Measurements from ENCODE around the gene POGZ. TPM values are rescaled to one million over a fixed set of nuclear protein-coding genes. Genes with fewer than 3 reads are reported as not detected.
"Not testable (repeated sequence)": the region's sequence is repeated elsewhere in the genome, so short reads cannot be mapped to it uniquely, and the experiment has no call there.

Gene POGZ
- total and polyA plus RNA-seq, 2 experiments from 2014 or later = 12.9 to 36.3 TPM

GRCh38 chr1:151436985-151437384 is 22.3 kb downstream of the POGZ start:
- no peaks in the 10 kb centered on the region for H3K9me3 ChIP-seq (ENCODE audit: low read depth)
- H3K27ac ChIP-seq = no peak overlapping the region
- no peaks in the 10 kb centered on the region for H3K4me1 ChIP-seq (ENCODE audit: insufficient read depth)
- H3K36me3 ChIP-seq (replicated peaks; ENCODE audit: insufficient read depth, low read depth) = no peaks in the 10 kb centered on the region
- DNase-seq (ENCODE audit: low spot score) = no peak
- peaks cover 100% of the 10 kb centered on the region for H3K79me2 ChIP-seq
- no peak for TF ChIP-seq EZH2phosphoT487 (IDR thresholded peaks at IDR 0.05; ENCODE audit: low read depth, severe bottlenecking, unreplicated experiment)
- no peak for TF ChIP-seq CTCF (IDR thresholded peaks at IDR 0.05; ENCODE audit: poor library complexity)
- no peak for TF ChIP-seq EZH2 (IDR thresholded peaks at IDR 0.05; ENCODE audit: borderline replicate concordance)
- H4K20me1 ChIP-seq (ENCODE audit: insufficient read depth, poor library complexity, severe bottlenecking) = peaks cover 90% of the 10 kb centered on the region
- no peaks in the 10 kb centered on the region for H3K9me2 ChIP-seq (replicated peaks; ENCODE audit: insufficient read depth)
- H3K4me3 ChIP-seq = no peak overlapping the region
- WGBS (ENCODE audit: low lambda C conversion rate, missing lambda C conversion rate) = 97% methylated on average over 5 of the region's 6 CpGs
- H3K4me2 ChIP-seq = no peak overlapping the region
- H3K27me3 ChIP-seq = no peaks in the 10 kb centered on the region
- H2AFZ ChIP-seq = no peak overlapping the region

GRCh38 chr1:151435174-151435573 is 24.1 kb downstream of the POGZ start:
- peaks cover 88% of the 10 kb centered on the region for H4K20me1 ChIP-seq (ENCODE audit: insufficient read depth, poor library complexity, severe bottlenecking)
- peaks cover 100% of the 10 kb centered on the region for H3K79me2 ChIP-seq
- no peak overlapping the region for H3K27ac ChIP-seq
- 96% methylated on average over 3 of the region's 3 CpGs for WGBS (ENCODE audit: low lambda C conversion rate, missing lambda C conversion rate)
- H3K9me3 ChIP-seq (ENCODE audit: low read depth) = no peaks in the 10 kb centered on the region
- no peaks in the 10 kb centered on the region for H3K27me3 ChIP-seq
- no peaks in the 10 kb centered on the region for H3K9me2 ChIP-seq (replicated peaks; ENCODE audit: insufficient read depth)
- no peak overlapping the region for H3K4me3 ChIP-seq
- H3K4me2 ChIP-seq = no peak overlapping the region
- H3K36me3 ChIP-seq (replicated peaks; ENCODE audit: insufficient read depth, low read depth) = no peaks in the 10 kb centered on the region
- no peak overlapping the region for H2AFZ ChIP-seq
- H3K4me1 ChIP-seq (ENCODE audit: insufficient read depth) = no peaks in the 10 kb centered on the region
- TF ChIP-seq EZH2phosphoT487 (IDR thresholded peaks at IDR 0.05; ENCODE audit: low read depth, severe bottlenecking, unreplicated experiment) = no peak
- no peak for TF ChIP-seq EZH2 (IDR thresholded peaks at IDR 0.05; ENCODE audit: borderline replicate concordance)
- no peak for TF ChIP-seq CTCF (IDR thresholded peaks at IDR 0.05; ENCODE audit: poor library complexity)
- DNase-seq (ENCODE audit: low spot score) = no peak

DNA sequence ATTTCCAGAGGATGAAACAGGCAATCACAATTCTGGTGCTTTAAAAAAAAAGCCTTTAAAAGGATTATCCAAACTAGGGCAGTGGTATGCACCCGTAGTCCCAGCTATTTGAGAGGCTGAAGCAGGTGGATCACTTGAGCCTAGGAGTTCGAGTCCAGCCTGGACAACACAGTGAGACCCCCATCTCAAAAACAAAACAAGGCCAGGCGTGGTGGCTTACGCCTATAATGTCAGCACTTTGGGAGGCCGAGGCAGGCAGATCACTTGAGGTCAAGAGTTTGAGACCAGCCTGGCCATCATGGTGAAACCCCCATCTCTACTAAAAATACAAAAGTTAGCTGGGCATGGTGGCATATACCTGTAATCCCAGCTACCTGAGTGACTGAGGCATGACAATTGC is 25.5 kb downstream of the POGZ start:
- H3K9me2 ChIP-seq (replicated peaks; ENCODE audit: insufficient read depth); H3K27ac ChIP-seq; DNase-seq (ENCODE audit: low spot score); H3K4me2 ChIP-seq; H3K4me1 ChIP-seq (ENCODE audit: insufficient read depth); H3K4me3 ChIP-seq; H3K27me3 ChIP-seq; H2AFZ ChIP-seq; H3K9me3 ChIP-seq (ENCODE audit: low read depth); H3K36me3 ChIP-seq (replicated peaks; ENCODE audit: insufficient read depth, low read depth): not testable (repeated sequence)
- WGBS (ENCODE audit: low lambda C conversion rate, missing lambda C conversion rate) = 91% methylated on average over 5 of the region's 5 CpGs
- Histone ChIP-seq H4K20me1 (ENCODE audit: insufficient read depth, poor library complexity, severe bottlenecking) (peaks cover 74% of the 10 kb centered on the region), H3K79me2 (peaks cover 98% of the 10 kb centered on the region)

DNA sequence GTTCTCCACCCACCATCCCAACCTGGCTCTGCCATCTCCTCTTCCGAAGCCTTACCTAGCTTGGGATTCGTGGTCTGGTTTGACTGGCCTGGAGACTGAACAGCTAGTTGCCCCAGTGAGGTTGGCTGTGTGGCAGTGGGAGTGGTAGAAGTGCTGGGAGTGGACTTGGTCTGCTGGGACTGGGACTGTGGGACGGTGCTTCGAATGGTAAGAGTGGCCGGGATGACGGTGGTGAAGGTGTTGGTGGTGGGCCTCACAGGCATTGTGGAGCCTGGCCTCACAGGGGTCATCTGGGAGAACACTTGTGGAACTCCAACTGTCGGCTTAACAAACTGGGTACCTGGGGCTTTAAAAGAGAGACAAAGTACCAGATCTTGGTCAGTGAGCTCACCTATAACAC is 31.2 kb downstream of the POGZ start:
- Histone ChIP-seq H3K9me2 (replicated peaks; ENCODE audit: insufficient read depth) (no peaks in the 10 kb centered on the region), H3K27ac (no peak overlapping the region), H3K36me3 (replicated peaks; ENCODE audit: insufficient read depth, low read depth) (no peaks in the 10 kb centered on the region), H3K9me3 (ENCODE audit: low read depth) (no peaks in the 10 kb centered on the region), H3K4me3 (no peak overlapping the region), H3K4me1 (ENCODE audit: insufficient read depth) (no peaks in the 10 kb centered on the region), H2AFZ (no peak overlapping the region), H3K4me2 (no peak overlapping the region), H3K79me2 (peaks cover 51% of the 10 kb centered on the region), H3K27me3 (no peaks in the 10 kb centered on the region), H4K20me1 (ENCODE audit: insufficient read depth, poor library complexity, severe bottlenecking) (peaks cover 24% of the 10 kb centered on the region)
- 98% methylated on average over 7 of the region's 7 CpGs for WGBS (ENCODE audit: low lambda C conversion rate, missing lambda C conversion rate)
- DNase-seq (ENCODE audit: low spot score) = no peak
- no peak for TF ChIP-seq EZH2 (IDR thresholded peaks at IDR 0.05; ENCODE audit: borderline replicate concordance)
- no peak for TF ChIP-seq CTCF (IDR thresholded peaks at IDR 0.05; ENCODE audit: poor library complexity)
- TF ChIP-seq EZH2phosphoT487 (IDR thresholded peaks at IDR 0.05; ENCODE audit: low read depth, severe bottlenecking, unreplicated experiment) = no peak

Measured in hepatocyte (in vitro differentiated cells).